GM23338 (cell line): ENCODE measurements around the gene SPANXA1.

Experiments
- CREB1 ChIP-seq: fragments of 250-450 bp; sonication (Bioruptor Pico); IDR thresholded peaks from 2 replicates; pipeline ENCODE4 v1.5.0; 2020; ENCODE audit warnings: low read depth, mild to moderate bottlenecking, moderate library complexity
- ETS1 ChIP-seq: IDR thresholded peaks from 2 replicates; pipeline ENCODE4 v1.6.1; 2016; ENCODE audit warnings: antibody characterized with exemption
- EZH2 ChIP-seq: fragments of 200-600 bp; sonication (generic); IDR thresholded peaks from one replicate; pipeline ENCODE4 v1.8.0; 2017; ENCODE audit warnings: antibody characterized with exemption, mild to moderate bottlenecking, low read depth; ENCODE audit not compliant: unreplicated experiment
- EZH2phosphoT487 ChIP-seq: fragments of 200-600 bp; sonication (generic); IDR thresholded peaks from one replicate; pipeline ENCODE4 v1.8.1; 2018; ENCODE audit warnings: antibody characterized with exemption; ENCODE audit not compliant: unreplicated experiment
- JUNB ChIP-seq: IDR thresholded peaks from one replicate; pipeline ENCODE4 v1.6.1; 2016; ENCODE audit warnings: antibody characterized with exemption; ENCODE audit not compliant: unreplicated experiment
- NANOG ChIP-seq: IDR thresholded peaks from 2 replicates; pipeline ENCODE4 v1.6.1; 2016; ENCODE audit warnings: antibody characterized with exemption, borderline replicate concordance
- POLR2AphosphoS5 ChIP-seq: IDR thresholded peaks from 2 replicates; pipeline ENCODE4 v1.6.1; 2016; ENCODE audit warnings: antibody characterized with exemption, low read depth
- STAT1 ChIP-seq: IDR thresholded peaks from one replicate; pipeline ENCODE4 v1.6.1; 2016; ENCODE audit warnings: antibody characterized with exemption; ENCODE audit not compliant: unreplicated experiment
- ZNF114 ChIP-seq: fragments of 250-450 bp; sonication (Bioruptor Pico); IDR thresholded peaks from 2 replicates; pipeline ENCODE4 v1.5.0; 2020; ENCODE audit warnings: mild to moderate bottlenecking, moderate library complexity
- ZNF331 ChIP-seq: fragments of 250-450 bp; sonication (Bioruptor Pico); IDR thresholded peaks from 2 replicates; pipeline ENCODE4 v1.5.0; 2020; ENCODE audit warnings: low read depth, mild to moderate bottlenecking, moderate library complexity
- ZNF462 ChIP-seq: fragments of 250-450 bp; sonication (Bioruptor Pico); IDR thresholded peaks from 2 replicates; pipeline ENCODE4 v1.5.0; 2020; ENCODE audit warnings: mild to moderate bottlenecking, moderate library complexity
- TF ChIP-seq, protein P1 (sequence below), 2 experiments: fragments of 200-600 bp in 1 of 2; sonication (generic) in 1 of 2; conservative IDR thresholded peaks; 2 replicates each; pipeline versions ENCODE4 v1.5.1 to v1.6.1; 2016 to 2017; ENCODE audit warnings: antibody characterized with exemption in 2 of 2, low read depth in 2 of 2, mild to moderate bottlenecking in 2 of 2, moderate library complexity in 1 of 2
- TF ChIP-seq, protein P2 (sequence below): IDR thresholded peaks from one replicate; pipeline ENCODE4 v1.6.1; 2018; ENCODE audit warnings: antibody characterized with exemption; ENCODE audit not compliant: unreplicated experiment

GRCh38 chrX:141609111-141609510 is 24.6 kb upstream of the SPANXA1 start:
- TF ChIP-seq EZH2 (no peak), POLR2AphosphoS5 (no peak), ZNF114 (CRISPR knock-in tag) (no peak), NANOG (no peak), CREB1 (CRISPR knock-in tag) (no peak), ETS1 (no peak), EZH2phosphoT487 (no peak), JUNB (no peak), ZNF462 (no peak), STAT1 (no peak), ZNF331 (CRISPR knock-in tag) (no peak)
- TF ChIP-seq, protein P1, sequence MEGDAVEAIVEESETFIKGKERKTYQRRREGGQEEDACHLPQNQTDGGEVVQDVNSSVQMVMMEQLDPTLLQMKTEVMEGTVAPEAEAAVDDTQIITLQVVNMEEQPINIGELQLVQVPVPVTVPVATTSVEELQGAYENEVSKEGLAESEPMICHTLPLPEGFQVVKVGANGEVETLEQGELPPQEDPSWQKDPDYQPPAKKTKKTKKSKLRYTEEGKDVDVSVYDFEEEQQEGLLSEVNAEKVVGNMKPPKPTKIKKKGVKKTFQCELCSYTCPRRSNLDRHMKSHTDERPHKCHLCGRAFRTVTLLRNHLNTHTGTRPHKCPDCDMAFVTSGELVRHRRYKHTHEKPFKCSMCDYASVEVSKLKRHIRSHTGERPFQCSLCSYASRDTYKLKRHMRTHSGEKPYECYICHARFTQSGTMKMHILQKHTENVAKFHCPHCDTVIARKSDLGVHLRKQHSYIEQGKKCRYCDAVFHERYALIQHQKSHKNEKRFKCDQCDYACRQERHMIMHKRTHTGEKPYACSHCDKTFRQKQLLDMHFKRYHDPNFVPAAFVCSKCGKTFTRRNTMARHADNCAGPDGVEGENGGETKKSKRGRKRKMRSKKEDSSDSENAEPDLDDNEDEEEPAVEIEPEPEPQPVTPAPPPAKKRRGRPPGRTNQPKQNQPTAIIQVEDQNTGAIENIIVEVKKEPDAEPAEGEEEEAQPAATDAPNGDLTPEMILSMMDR (conservative IDR thresholded peaks at IDR 0.05; ENCODE audit: low read depth in 2 of 2) = no peak
- TF ChIP-seq, protein P2, sequence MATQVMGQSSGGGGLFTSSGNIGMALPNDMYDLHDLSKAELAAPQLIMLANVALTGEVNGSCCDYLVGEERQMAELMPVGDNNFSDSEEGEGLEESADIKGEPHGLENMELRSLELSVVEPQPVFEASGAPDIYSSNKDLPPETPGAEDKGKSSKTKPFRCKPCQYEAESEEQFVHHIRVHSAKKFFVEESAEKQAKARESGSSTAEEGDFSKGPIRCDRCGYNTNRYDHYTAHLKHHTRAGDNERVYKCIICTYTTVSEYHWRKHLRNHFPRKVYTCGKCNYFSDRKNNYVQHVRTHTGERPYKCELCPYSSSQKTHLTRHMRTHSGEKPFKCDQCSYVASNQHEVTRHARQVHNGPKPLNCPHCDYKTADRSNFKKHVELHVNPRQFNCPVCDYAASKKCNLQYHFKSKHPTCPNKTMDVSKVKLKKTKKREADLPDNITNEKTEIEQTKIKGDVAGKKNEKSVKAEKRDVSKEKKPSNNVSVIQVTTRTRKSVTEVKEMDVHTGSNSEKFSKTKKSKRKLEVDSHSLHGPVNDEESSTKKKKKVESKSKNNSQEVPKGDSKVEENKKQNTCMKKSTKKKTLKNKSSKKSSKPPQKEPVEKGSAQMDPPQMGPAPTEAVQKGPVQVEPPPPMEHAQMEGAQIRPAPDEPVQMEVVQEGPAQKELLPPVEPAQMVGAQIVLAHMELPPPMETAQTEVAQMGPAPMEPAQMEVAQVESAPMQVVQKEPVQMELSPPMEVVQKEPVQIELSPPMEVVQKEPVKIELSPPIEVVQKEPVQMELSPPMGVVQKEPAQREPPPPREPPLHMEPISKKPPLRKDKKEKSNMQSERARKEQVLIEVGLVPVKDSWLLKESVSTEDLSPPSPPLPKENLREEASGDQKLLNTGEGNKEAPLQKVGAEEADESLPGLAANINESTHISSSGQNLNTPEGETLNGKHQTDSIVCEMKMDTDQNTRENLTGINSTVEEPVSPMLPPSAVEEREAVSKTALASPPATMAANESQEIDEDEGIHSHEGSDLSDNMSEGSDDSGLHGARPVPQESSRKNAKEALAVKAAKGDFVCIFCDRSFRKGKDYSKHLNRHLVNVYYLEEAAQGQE = no peak
